Activated T-helper 2 cell treated with anti-CD3 and anti-CD28 coated beads, Interferon-gamma antibody, Interleukin-2, Interleukin-4, amounts not matched to agents 10 μg/mL and 5 μg/mL and 100 μg/mL, durations not matched to agents 14 hours and 24 hours and 36 hours (primary cell): ENCODE measurements around the gene FOXD4L6. TPM values are rescaled to one million over a fixed set of nuclear protein-coding genes. Genes with fewer than 3 reads are reported as not detected.
"Not testable (repeated sequence)": the region's sequence is repeated elsewhere in the genome, so short reads cannot be mapped to it uniquely, and the experiment has no call there.

ENCODE experiments used
- DNase-seq: peaks from one replicate; pipeline ENCODE4 v3.0.0; 2021; ENCODE audit warnings: low spot score
- H3K27ac Mint-ChIP-seq: one replicate; pipeline ENCODE4 v1.8.0; 2021; ENCODE audit warnings: mixed read lengths
- H3K27me3 Mint-ChIP-seq: one replicate; pipeline ENCODE4 v1.8.0; 2021; ENCODE audit warnings: low read depth, mixed read lengths
- H3K36me3 Mint-ChIP-seq: one replicate; pipeline ENCODE4 v1.8.0; 2021; ENCODE audit warnings: low read depth, mixed read lengths
- H3K4me1 Mint-ChIP-seq: one replicate; pipeline ENCODE4 v1.8.0; 2021; ENCODE audit warnings: low read depth, mixed read lengths
- H3K4me3 Mint-ChIP-seq: one replicate; pipeline ENCODE4 v1.8.0; 2021; ENCODE audit warnings: low read depth, mild to moderate bottlenecking, moderate library complexity, mixed read lengths
- H3K9me3 Mint-ChIP-seq: one replicate; pipeline ENCODE4 v1.8.0; 2021; ENCODE audit warnings: mixed read lengths
- intact Hi-C: fragments of 100-400 bp; cut with micrococcal nuclease; formaldehyde crosslinking; loops from one replicate; pipeline ENCODE4 v1.15.1; 2023
- total RNA-seq: library from RNA; stranded (reverse); gene quantifications from 2 replicates; pipeline ENCODE4 v1.2.3, GENCODE V29; 2022

Gene FOXD4L6
- total RNA-seq, result 0.18 TPM in 1 of 2 replicates, not detected in the other

GRCh38 chr9:41128581-41128980 lies at the start of gene FOXD4L6:
Gene FOXD4L6, minus strand, starts transcription at chr9:41128681. Its CDS starts 298 bp downstream, at chr9:41128383.
- DNase-seq, H3K9me3 Mint-ChIP-seq, H3K36me3 Mint-ChIP-seq, H3K27ac Mint-ChIP-seq, H3K4me3 Mint-ChIP-seq, intact Hi-C loops, H3K4me1 Mint-ChIP-seq, H3K27me3 Mint-ChIP-seq: not testable (repeated sequence)

DNA sequence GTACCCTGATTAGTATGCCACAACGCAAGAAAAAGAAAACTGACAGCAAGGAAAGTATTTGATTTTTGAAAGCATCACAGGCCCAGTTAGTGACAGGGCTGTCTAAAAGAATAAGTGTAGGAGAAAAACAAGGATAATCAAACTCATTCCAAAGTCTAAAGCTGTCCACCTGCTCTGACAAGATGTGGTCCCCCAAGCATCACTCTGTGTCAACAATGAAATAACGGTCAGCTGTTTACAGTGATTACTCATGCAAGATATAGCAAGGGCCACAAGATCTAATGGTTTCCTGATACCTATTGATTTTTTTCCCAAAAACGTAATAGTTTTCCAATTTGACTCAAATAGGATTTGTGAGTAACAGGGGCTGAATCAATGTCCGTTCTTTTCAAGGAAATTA lies 46.5 kb upstream of the FOXD4L6 start:
- H3K4me3 Mint-ChIP-seq, H3K4me1 Mint-ChIP-seq, H3K27me3 Mint-ChIP-seq, intact Hi-C loops, H3K27ac Mint-ChIP-seq, DNase-seq, H3K9me3 Mint-ChIP-seq, H3K36me3 Mint-ChIP-seq: not testable (repeated sequence)

DNA sequence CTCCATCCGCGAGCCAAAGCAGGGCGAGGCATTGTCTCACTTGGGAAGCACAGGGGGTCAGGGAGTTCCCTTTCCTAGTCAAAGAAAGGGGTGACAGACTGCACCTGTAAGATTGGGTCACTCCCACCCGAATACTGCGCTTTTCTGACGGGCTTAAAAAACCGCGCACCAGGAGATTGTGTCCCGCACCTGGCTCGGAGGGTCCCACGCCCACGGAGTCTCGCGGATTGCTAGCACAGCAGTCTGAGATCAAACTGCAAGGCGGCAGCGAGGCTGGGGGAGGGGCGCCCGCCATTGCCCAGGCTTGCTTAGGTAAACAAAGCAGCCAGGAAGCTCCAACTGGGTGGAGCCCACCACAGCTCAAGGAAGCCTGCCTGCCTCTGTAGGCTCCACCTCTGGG lies 21.6 kb upstream of the FOXD4L6 start:
- H3K4me3 Mint-ChIP-seq, H3K36me3 Mint-ChIP-seq, H3K9me3 Mint-ChIP-seq, H3K4me1 Mint-ChIP-seq, H3K27me3 Mint-ChIP-seq, DNase-seq, H3K27ac Mint-ChIP-seq, intact Hi-C loops: not testable (repeated sequence)

DNA sequence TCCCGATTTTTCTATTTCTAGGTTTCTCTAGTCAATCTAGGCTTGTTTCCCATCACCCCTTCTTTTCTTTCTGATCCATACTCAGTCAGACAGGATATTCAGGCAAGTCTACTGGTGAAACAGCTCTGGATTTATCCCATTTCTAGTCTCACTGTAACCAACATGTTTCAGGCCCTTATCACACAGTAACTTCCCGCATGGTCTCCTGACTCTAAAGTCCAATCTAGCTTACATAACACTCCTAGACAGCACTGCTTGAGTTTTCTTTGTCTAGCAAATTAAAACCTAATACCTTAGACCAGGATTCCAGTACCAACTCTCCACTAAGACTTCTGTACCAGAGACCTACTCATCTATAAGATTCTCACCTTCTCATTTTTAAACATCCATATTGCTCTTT lies 13.4 kb upstream of the FOXD4L6 start:
- H3K27ac Mint-ChIP-seq, H3K27me3 Mint-ChIP-seq, H3K36me3 Mint-ChIP-seq, H3K9me3 Mint-ChIP-seq, intact Hi-C loops, H3K4me1 Mint-ChIP-seq, DNase-seq, H3K4me3 Mint-ChIP-seq: not testable (repeated sequence)

DNA sequence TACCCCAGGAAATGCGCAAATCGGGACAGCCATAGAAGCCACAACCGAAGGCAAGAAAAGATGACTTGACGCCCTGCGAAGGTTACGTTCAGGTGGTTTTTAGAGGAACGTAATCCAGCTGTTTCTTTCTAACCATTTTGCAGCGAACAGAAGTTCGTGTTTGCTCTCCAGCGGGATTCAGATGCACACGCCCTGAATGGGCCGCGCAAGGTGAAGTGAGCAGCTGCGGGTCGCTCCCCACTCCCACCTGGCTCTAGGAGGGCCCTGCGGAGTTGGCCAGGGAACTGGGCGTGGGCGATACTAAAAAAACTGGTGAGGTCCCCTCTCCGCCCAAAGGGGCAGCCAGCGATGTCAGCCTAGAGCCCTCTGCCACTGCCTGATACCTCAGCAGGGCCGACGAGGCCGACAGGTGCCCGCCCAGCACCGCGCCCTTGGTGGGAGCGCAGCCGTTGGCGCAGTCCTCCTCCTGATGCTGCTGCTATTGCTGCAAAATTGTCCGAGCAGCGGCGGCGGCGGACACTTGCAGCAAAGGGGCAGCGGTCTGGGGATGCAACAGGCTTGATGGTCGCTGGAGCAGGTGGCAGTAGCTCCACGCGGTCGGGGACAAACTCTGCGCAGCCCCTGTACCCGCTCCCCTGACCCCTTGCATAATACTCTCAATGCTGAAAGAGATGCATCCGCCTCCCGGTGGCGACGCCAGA lies 1.6 kb downstream of the FOXD4L6 start:
- H3K27me3 Mint-ChIP-seq, H3K27ac Mint-ChIP-seq, DNase-seq, H3K9me3 Mint-ChIP-seq, H3K4me1 Mint-ChIP-seq, H3K36me3 Mint-ChIP-seq, H3K4me3 Mint-ChIP-seq, intact Hi-C loops: not testable (repeated sequence)

GRCh38 chr9:41125936-41126335 lies 2.5 kb downstream of the FOXD4L6 start:
- H3K36me3 Mint-ChIP-seq, DNase-seq, H3K9me3 Mint-ChIP-seq, H3K4me3 Mint-ChIP-seq, intact Hi-C loops, H3K27me3 Mint-ChIP-seq, H3K27ac Mint-ChIP-seq, H3K4me1 Mint-ChIP-seq: not testable (repeated sequence)

DNA sequence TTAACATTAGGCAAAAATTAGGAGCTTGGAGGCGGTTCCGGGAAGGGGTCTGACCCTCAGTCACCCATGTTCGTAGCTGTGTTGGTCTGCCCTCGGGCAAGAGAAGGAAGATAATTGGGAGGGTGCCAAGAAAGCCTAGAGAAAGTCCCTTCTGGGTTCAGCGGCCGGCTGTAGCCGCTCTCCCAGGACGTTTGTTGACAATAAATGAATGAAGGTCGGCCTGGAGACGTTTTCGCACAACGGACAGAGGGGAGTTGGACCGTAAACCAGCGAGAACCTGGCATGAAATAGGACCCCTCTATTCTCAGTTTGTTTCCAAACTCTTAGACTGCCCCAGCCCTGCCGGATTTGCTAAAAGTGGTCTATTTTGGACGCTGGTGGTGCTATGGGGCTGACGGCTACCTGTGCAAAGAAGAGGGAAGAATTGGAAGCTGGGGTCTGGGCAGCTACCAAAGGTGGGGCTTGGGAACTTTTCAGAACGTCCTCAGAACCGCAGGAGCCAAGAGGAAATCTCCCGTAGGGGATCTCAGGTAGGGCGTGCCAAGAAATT lies 3.3 kb downstream of the FOXD4L6 start:
- H3K4me3 Mint-ChIP-seq, H3K4me1 Mint-ChIP-seq, H3K36me3 Mint-ChIP-seq, H3K27ac Mint-ChIP-seq, intact Hi-C loops, DNase-seq, H3K27me3 Mint-ChIP-seq, H3K9me3 Mint-ChIP-seq: not testable (repeated sequence)

GRCh38 chr9:41124250-41125108 lies 4.0 kb downstream of the FOXD4L6 start:
- intact Hi-C loops, H3K9me3 Mint-ChIP-seq, H3K4me1 Mint-ChIP-seq: not testable (repeated sequence)

DNA sequence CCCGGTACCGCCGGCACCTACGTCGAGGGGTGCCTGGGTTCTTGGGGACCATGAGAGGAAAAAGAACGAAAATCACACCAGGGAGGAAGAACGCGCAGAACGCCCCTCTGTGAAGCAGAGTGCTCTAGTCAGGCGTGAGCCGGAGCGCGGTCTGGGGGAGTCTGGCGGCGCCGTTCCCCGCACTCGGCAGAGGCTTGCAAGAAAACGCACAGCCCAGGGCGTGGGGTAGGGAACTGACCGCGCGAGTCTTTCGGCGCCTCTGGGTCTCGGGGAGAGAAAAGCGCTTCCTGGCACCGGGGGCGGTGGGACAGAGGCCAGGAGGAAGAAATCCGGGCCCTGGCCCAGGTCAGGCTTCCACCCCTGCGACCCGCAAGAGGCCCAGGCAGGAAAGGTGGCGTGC lies 4.7 kb downstream of the FOXD4L6 start:
- H3K9me3 Mint-ChIP-seq, H3K36me3 Mint-ChIP-seq, DNase-seq, H3K27ac Mint-ChIP-seq, H3K4me1 Mint-ChIP-seq, H3K4me3 Mint-ChIP-seq, intact Hi-C loops, H3K27me3 Mint-ChIP-seq: not testable (repeated sequence)

More at GRCh38 chr9:41124250-41125108, 4.0 kb downstream of the FOXD4L6 start:
- not testable (repeated sequence) for DNase-seq, H3K36me3 Mint-ChIP-seq, H3K27me3 Mint-ChIP-seq, H3K4me3 Mint-ChIP-seq, H3K27ac Mint-ChIP-seq

- H3K27ac Mint-ChIP-seq, H3K36me3 Mint-ChIP-seq, H3K27me3 Mint-ChIP-seq, intact Hi-C loops, H3K9me3 Mint-ChIP-seq, DNase-seq, H3K4me1 Mint-ChIP-seq, H3K4me3 Mint-ChIP-seq: not testable (repeated sequence)
Observed at GRCh38 chr9:41123396-41123795, 5.1 kb downstream of the FOXD4L6 start.

DNA sequence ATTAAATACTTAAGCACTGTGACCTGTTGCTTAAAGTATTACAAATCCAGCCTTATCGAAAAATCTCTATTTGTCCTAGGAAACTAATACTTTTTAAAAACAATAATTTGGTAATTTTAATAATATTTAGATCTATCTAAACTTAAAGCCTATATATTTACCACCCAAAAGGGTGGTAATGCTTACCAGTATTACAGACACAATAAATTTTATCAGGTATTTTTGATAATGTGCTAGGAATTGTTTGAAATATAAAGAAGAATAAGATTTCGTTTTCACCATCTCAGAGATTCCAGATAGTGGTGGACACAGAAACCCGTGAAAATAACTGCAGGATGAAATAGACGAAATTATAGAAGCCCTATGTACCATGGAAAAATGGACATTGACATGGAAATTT lies 7.8 kb downstream of the FOXD4L6 start:
- DNase-seq, H3K4me1 Mint-ChIP-seq, H3K27me3 Mint-ChIP-seq, H3K36me3 Mint-ChIP-seq, H3K27ac Mint-ChIP-seq, H3K4me3 Mint-ChIP-seq, intact Hi-C loops, H3K9me3 Mint-ChIP-seq: not testable (repeated sequence)

DNA sequence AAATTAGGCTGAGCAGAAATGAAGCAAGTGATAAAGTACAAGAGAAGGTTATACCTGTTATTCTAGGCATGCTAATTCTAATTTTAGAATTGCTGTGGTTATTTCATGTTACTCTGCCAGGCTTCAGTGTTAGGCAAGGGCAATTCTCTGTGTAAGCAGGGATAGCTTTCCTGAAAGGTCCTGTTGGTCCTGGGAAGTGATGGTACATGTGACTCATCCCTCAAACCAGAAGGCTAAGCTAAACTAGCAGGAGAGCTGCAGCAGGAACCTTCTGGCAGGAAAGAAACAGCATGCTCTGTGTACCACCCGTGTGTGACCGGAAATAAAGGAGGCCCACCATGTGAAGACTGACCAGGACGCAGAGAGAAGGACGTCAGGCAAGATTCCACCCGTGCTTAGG lies 8.8 kb downstream of the FOXD4L6 start:
- not testable (repeated sequence) for H3K4me1 Mint-ChIP-seq

DNA sequence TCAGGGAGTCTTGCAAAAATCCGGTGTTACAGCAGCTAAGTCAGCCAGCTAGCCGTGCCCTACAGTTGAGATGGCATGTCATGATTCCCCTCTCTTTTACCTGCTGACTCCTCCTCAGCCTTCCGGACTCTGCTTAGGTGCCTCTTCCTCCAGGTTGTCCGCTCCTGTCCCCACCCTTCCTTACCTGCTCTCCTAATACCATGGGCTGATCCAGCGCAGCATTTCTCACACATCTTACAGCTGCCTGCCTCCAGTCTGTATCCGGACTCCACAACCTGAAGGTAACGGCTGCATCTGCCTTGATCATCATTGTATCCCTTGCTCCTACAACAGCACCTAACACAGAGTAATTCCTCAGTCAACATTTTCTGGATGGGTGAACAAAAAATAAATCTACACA lies 9.2 kb downstream of the FOXD4L6 start:
- H3K36me3 Mint-ChIP-seq, H3K9me3 Mint-ChIP-seq, DNase-seq, intact Hi-C loops, H3K27me3 Mint-ChIP-seq, H3K4me1 Mint-ChIP-seq, H3K4me3 Mint-ChIP-seq, H3K27ac Mint-ChIP-seq: not testable (repeated sequence)

More for the DNA sequence above, 8.8 kb downstream of the FOXD4L6 start:
- H3K27ac Mint-ChIP-seq, H3K9me3 Mint-ChIP-seq, H3K36me3 Mint-ChIP-seq, H3K4me3 Mint-ChIP-seq, DNase-seq, intact Hi-C loops, H3K27me3 Mint-ChIP-seq: not testable (repeated sequence)
